ENCODE measurements around the gene ABHD6.
"Not testable (repeated sequence)": the region's sequence is repeated elsewhere in the genome, so short reads cannot be mapped to it uniquely, and the experiment has no call there.

Gene ABHD6, protein sequence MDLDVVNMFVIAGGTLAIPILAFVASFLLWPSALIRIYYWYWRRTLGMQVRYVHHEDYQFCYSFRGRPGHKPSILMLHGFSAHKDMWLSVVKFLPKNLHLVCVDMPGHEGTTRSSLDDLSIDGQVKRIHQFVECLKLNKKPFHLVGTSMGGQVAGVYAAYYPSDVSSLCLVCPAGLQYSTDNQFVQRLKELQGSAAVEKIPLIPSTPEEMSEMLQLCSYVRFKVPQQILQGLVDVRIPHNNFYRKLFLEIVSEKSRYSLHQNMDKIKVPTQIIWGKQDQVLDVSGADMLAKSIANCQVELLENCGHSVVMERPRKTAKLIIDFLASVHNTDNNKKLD

DNA sequence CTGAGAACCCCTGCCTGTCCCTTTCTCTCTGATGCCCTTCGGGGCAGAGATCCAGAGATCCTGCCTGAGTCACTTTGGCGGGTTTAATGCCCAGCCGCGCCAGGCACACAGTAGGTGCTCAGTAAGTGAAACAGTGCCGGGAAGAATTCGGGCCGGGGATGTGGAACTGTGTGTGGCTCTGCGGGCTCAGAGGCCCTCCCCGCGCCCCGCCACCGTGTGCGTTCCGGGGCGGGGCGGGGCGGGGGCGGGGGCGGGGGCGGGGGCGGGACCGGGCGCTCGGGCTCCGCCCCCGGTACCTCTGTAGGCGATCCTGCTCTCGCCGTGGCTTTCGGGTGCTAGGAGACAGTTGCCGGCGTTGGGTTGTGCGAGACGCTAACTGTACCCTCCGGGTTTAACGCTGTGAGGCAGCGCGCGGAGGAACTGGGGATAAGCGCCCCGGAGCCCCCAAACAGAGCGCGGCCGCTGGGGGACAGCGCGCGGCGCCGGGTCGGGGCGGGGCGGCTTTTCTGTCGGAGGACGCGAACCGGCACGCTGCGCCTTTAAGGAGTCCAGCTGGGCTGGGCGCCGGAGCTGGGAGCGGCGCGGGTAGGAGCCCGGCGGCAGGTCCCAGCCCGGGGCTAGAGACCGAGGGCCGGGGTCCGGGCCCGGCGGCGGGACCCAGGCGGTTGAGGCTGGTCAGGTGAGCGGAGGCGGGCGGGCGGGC, at the start of gene ABHD6:
ABHD6 (plus strand) TSS at position 555 of the 703 bp plus-strand sequence. CDS start 18,795 bp downstream, outside the sequence.
- peak; percentile 9 for DNase-seq

DNA sequence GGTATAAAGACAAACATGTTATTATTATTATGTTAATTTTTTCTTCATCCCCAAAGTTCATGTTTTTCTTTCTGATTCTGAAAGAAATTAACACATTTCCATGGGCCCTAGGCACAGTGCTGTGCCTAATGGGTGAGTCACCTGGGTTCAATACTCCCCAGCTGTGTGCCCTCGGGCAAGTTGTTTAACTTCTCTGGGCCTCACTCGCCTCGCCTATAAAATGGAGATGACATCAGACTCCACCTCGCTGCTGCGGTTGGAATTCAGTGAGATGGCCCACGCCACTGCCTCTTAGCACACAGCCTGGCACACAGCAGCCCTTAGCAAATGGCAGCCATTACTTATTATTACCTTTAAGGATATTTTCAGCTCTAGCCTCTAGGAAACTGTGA, 49.4 kb upstream of the ABHD6 start:
- no peak for DNase-seq

DNA sequence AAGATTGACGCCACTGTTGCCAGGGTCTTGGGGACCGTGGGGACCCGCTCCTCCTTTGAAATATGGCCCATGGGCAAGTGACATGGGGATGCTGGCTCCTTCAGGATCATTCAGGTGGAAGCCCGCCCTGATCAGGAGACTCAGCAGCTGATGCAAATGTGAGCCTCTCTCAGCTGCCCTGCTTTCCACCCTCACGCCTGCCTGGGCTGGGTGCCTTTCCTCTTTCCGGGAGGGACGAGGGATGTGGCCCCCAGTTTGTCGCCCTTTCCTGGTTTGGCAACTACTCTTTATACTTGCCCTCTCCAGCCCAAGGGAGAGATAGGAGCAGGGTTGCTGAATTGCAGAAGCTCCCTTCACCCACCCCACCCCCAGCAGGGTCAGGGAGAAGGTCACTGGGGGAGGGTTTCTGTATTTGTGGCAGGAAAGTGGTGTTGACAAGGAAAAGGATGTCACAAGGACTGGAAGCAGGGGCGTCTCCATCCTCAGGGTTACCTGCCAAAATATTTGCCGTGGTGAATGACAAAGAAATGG, 48.6 kb upstream of the ABHD6 start:
- DNase-seq: no peak

GRCh38 chr3:58189691-58190090, 47.9 kb upstream of the ABHD6 start:
- no peak for DNase-seq

- DNase-seq: no peak
Measured at GRCh38 chr3:58190291-58190690, 47.3 kb upstream of the ABHD6 start.

GRCh38 chr3:58190882-58191281, 46.7 kb upstream of the ABHD6 start:
- no peak for DNase-seq

GRCh38 chr3:58191361-58191991, 46.1 kb upstream of the ABHD6 start:
- no peak for DNase-seq

DNA sequence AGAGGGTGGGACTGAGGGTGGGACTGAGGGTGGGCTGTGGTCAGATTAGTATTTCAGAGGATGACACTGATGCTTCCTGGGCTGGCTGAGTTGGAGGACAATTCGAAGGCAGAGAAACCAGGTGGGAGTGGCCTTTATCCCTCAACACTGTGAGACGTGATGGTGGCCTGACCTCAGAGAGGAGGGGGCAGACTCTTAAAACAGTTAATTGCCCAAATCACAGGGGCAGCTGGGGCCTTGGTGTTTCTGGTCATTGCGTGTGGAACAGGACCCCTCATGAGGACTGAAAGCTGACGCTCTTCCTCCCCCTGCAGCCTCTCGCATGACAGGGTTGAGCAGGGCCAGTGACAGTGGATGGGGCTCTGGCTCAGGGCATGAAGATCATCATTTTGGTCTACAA, 45.5 kb upstream of the ABHD6 start:
- no peak for DNase-seq

DNA sequence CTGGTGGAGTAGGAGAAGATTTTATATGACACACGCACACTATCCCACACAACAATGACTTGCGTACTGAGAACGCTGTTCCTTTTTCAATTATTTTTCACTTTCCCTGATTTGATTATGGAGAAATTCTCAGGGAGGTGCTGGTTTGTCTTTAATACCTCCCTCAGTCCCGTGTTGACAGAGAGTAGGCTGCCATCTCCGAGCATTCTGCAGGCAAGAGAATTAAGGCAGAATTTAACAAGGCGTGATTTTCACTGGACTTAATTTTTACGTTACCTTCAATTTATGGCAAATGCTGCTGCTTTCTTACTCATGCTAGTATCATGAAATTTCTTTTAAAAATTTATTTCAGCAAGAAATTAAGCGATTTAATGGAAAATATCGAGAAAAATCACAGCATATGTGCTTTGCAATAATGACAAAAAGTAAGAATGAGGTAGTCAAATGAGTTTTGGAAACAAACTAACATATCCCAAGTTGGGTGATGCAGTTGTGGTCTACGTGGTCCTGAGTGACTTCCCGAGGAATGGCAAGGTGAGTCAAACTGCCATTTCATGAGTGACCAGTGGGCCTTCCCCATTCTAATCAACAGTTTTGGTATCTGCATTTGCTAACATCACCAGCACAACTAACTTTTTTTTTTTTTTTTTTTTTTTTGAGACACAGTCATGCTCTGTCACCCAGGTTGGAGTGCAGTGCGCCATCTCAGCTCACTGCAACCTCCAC, 43.7 kb upstream of the ABHD6 start:
- no peak for DNase-seq

- DNase-seq: no peak
Measured at GRCh38 chr3:58197588-58197987, 40.0 kb upstream of the ABHD6 start.

DNA sequence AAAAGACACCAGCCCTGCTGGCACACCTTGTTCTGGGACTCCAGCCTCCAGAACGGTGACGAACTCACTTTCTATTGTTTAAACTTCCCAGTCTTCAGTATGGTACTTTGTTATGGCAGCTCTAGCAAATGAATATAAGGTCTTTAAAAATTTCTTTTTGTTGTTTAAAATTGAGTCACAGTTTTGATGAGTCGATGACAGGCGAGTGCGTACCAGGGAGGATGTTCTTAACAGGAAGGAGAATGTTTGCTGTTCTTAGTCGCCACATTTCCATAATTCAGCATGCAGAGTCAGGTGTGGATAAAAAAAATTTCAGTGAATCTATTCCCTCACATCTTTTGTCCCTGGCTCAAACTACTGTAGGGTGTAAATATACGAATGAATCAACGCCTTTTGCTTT, 39.2 kb upstream of the ABHD6 start:
- DNase-seq: no peak

GRCh38 chr3:58198804-58199203, 38.8 kb upstream of the ABHD6 start:
- DNase-seq: no peak

DNA sequence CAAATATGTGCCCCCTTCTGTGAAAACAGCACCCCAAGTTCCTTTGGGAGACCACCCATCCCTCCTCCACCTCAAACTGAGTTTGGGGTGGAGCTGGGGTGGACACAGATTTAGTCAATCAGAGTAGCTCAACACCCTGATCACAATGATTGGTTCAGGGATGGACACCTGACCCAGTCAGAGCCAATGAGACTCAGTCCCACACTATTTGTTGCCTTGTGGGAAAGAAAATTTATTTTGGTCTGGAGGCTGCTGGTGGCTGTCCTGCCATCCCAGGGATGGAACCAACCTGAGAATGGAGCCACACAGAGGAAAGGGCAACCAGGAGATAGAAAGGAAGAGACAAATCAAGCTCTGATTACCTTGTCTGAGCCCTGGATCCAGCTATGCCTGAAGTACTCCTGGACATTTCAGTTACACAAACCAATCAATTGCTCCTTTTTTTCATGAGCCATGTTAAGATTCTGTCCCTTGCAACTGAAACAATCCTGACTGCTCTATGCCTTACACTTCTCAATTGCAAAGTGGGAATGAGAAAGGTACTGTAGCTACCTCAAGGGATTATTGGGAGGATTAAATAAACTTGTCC, 37.4 kb upstream of the ABHD6 start:
- no peak for DNase-seq

- no peak for DNase-seq
Measured at GRCh38 chr3:58200846-58201355, 36.7 kb upstream of the ABHD6 start.

- not testable (repeated sequence) for DNase-seq
Measured at GRCh38 chr3:58201451-58201850, 36.1 kb upstream of the ABHD6 start.

DNA sequence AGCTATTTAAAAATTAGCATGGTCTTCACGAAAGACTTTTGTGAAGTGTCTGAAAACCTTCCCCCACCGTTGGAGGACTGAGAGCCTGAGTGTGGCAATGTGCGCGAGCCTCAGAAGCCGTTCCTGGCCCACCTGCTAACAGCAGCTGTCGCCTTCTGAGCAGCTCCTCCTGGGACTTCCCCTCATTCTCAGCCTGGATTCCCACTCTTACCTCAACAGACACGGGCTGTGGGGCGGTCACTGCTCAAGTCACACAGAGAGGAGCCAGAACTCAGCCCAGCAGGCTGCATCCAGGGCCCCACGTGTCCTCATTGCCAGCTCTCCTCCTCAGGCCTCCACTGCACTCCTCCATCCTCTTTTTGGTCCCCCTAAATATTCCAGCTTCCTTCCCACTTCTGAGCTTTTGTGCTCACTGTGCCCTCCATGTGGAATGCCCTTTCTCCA, 34.7 kb upstream of the ABHD6 start:
- DNase-seq: no peak

DNA sequence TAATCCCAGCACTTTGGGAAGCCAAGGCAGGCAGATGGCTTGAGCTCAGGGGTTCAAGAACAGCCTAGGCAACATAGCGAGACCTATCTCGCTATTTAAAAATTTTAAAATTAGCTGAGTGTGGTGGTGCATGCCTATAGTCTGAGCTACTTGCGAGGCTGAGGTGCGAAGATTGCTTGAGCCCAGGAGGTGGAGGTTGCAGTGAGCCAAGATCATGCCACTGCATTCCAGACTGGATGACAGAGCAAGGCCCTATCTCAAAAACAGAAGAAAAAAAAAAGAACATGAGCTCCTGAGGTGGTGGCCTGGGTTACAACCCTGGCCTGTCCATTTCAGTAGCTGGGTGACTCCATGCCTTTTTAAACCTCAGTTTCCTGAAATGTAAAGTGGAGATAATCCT, 34.1 kb upstream of the ABHD6 start:
- DNase-seq: no peak

- no peak for DNase-seq
Measured at GRCh38 chr3:58204720-58205119, 32.9 kb upstream of the ABHD6 start.

GRCh38 chr3:58205981-58206380, 31.6 kb upstream of the ABHD6 start:
- no peak for DNase-seq

GRCh38 chr3:58206406-58207011, 31.1 kb upstream of the ABHD6 start:
- no peak for DNase-seq

GRCh38 chr3:58207954-58208353, 29.6 kb upstream of the ABHD6 start:
- no peak for DNase-seq

DNA sequence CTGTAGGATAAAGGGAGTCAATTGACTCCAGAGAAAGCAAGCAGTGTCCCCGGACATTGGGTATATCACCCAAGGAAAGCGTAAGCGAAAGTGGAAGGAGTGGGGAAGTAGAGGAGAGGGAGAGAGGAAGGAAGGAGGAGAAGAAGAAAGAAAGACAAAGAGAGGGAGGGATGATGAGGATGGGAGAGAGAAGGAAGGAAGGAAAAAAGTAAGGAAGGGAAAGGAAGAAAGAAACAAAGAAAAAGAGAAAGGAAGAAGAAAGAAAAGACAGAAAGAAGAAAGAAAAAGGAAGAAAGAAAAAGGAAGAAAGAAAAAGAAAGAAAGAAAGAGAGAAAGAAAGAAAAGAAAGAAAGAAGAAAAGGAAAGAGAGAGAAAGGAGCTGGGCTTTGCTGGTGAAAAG, 27.7 kb upstream of the ABHD6 start:
- DNase-seq: no peak
